ENCODE measurements around the gene SF3A1.
A peak's percentile ranks its signal among the peaks of the same experiment; 100 is the strongest.

SF3A1 gene

DNA sequence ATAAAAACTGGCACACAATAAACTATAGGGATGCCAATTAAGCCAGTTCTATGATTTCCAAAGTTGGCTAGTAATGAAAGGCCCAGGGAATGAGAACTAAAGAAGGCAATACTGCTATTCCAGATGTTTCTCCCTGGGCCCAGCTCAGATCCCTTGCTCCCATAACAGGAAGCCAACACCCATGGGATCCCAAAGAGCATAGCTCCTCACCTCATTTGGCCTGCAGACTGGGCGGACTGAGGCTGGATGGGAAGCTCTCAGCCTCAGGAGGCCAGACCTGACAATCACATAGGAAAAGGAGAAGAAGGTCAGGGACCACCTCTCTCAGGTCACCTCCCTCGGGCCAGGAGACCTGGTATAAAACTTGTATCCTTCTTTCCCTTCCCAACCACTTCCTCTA, 35.2 kb downstream of the SF3A1 start:
- no peak for DNase-seq

DNA sequence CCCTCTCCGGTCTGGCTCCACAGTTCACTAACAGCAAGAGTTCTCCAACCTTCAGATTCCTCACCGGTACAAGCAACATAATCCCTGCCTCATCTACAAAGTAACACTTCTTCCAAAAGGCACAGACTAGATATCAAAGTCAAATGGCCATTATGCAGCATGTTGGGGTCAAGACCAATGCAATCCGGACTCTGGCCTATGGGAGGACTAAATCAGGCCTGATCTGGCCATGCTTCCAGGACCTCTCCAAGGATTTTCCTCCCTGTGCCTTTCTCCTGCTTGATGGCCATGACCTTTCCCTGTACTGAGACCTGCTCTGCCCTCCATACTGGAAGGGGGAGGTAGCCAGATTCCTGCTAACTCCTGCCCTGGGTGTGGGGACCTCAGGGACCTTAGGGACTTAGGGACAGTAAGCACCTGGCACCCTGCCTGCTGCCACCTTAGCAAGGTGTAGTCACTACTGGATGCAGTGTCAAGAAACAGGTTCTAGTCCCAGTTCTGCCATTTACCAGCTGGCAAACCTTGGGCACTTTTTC, 36.6 kb downstream of the SF3A1 start:
- no peak for DNase-seq

GRCh38 chr22:30318799-30319419, 37.8 kb downstream of the SF3A1 start:
- DNase-seq, result no peak

DNA sequence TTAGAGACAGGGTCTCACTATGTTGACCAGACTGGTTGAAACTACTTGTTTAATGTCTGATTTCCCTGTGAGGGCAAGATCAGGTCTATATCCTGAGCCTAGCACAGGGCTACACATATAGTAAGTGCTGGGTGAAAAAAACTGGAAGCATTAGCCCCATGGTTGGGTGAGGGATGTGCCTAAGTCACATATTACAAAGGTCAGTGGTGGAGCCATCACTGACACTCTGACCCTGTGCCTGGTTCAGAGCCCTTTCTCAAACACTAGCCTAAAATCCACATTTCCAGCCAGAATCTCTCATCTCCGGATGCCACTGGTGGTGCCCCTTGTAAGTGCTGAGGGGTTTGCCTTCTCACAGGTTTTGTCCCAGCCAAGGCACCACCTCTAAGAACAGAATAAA, 38.9 kb downstream of the SF3A1 start:
- DNase-seq, result no peak

DNA sequence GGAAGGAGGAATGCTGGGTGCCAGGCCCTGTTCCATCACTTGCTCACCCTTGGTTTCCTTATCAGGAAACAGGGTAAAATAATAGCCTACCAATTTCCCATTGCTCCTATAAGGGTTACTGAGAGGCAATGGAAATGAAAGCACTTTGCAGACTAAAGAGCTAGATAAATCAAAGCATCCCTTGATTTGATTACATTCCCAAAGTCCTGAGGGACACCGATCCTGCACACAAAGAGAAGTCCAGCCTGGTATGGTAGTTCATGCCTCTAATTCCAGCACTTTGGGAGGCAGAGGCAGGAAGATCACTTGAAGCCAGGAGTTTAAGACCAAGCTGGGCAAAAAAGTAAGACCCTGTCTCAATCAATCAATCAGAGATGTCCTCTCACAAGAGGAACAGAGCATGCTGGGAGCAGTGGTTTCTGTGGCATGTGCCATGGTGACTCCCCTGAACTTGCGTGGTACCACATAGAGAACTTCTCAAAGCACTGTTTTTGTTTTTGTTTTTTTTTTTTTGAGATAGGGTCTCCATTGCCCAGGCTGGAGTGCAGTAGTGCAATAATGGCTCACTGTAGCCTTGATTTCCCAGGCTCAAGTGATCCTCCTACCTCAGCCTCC, 40.6 kb downstream of the SF3A1 start:
- DNase-seq, result no peak

- peak; percentile 51 for DNase-seq
These were observed 41.8 kb downstream of the SF3A1 start for GRCh38 chr22:30314915-30315314.

DNA sequence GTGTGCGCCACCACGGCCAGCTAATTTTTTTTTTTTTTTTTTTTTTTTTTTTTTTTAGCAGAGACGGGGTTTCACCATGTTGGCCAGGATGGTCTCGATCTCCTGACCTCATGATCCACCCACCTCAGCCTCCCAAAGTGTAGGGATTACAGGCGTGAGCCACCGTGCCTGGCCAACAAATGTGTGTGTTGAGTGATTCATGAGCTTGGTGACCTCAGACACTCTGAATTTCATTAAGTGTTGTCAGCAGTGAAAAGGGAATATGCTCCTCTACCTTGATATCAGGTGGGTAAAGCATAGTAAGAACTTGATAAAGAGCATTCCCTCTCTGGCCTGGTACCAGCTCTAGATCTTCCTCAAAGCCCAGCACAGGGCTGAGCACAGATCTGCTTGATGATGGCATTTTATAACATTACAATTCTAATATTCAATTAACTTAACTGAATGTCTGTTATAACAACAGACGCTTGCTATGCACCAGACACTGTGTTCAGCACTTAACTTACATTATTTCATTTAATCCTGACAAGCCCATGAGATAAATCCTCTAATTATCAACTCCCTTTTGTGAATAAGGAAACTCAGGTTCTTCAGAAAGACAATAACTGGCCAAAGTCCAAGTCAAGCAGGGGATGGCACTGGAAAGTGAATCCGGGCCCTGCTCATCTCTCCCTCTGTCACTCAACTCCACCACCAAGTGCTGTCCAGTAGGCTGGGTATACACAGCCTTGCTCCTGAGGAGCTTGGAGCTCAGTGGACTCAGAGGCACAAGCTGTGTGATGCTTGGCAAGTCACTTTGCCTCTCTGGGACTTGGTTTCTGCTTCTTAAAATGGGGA, 42.9 kb downstream of the SF3A1 start:
- DNase-seq, result no peak

GRCh38 chr22:30312053-30312452, 44.6 kb downstream of the SF3A1 start:
- no peak for DNase-seq

DNA sequence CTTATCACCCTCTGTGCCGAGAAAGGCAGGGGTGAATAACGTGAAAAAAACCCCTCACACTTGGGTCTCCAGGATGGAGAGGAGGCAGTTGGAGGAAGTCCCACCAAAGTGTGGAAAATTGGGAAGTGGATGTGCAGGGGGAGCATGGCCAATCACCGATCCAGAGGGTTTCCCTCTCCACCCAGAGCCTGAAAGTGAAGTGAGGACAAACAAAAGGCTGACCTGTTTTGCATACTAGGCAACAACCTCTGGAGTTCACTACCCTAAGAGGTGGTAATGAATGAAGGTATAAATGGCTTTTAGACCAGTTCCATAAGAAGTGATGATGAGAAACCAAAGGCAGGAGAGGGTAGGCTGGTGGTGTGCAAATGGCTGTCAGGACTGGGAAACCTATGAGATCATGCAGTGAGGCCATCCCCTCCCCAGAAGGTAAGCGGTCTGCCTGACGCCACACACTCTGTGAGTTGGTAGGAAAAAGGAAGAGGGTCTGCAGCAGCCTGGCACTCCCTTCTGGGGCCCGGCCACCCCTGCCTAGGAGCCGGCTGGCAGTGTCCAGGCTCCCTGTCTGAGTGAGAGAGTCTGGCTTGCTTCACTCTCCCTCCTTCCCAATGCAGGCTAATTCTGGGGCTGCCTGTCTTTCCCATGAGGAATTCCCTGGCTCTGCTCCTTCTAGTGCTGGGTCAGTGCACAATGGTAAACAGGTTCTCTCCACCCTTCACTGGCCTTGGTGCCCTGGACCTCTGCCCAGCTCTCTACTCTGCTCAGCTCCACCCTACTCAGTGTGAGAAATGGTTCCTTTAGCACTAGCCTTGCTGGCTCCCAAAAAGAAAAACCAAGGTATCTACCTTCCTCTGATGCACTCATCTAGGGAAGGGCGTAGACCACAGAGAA, 45.6 kb downstream of the SF3A1 start:
- no peak for DNase-seq

DNA sequence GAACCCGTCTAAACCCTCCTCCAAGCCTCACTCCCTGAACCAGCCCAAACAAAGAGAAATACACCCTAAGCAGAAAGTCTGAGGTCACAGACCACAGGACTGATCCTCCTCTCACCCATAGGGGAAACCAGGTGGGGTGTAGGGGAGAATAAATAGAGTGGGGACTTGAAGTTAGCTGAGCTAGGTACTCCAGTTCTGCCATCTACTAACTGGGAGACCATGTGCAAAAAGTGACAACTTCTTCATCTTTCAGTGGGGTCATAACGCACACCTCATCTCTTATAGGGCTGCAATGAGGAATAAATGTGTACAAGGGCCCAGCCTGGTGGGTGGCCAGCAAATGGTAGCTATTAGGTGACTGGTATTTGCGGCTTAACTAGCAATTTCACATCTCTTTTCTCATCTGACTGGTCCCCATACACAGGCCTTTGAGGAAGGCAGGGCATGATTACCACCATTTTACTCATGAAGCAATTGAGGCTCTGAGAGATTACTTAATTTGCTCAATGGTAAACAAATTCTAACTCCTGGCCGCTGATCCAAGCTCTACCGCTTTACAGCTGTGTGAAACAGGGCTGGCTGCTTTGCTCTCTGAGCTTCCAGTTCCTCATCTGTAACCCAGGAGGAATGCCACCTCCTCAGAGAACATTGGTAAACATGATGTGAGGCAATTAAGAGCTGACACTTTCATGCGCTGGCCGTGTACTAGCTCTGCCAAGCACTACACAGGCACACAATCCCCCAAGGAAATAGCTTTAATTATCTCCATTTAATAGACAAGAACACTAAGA, 46.5 kb downstream of the SF3A1 start:
- DNase-seq, result no peak

GRCh38 chr22:30308518-30309230, 48.0 kb downstream of the SF3A1 start:
- DNase-seq, result peak; percentile 35

- no peak for DNase-seq
These were observed 48.6 kb downstream of the SF3A1 start for GRCh38 chr22:30308093-30308492.

DNA sequence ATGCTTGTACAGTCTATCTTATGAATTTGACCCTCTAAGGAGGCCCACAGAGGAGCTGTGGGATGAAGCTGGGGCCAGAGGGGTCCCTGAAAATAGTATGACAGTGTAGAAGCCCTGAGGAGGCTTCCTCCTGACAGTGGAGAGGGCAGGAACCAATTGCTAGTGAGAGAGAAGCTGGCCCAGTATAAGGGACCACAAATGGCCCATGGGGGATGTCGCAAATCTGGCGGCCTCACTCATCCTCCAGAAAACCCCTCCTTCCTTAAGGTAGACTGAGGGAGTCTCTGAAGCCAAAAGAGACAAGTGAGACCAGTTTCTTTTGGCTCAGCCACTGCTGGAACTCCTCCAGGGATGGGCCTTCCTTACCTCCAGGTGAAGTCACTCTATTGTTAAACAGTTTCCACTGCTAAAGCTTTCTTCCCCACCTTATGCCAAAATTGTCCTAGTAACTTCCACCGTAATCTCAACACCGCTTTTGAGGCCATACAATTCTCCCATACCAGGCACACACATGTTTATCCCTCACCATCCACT, 49.6 kb downstream of the SF3A1 start:
- no peak for DNase-seq

GRCh38 chr22:30306627-30307011, 50.1 kb downstream of the SF3A1 start:
- no peak for DNase-seq

DNA sequence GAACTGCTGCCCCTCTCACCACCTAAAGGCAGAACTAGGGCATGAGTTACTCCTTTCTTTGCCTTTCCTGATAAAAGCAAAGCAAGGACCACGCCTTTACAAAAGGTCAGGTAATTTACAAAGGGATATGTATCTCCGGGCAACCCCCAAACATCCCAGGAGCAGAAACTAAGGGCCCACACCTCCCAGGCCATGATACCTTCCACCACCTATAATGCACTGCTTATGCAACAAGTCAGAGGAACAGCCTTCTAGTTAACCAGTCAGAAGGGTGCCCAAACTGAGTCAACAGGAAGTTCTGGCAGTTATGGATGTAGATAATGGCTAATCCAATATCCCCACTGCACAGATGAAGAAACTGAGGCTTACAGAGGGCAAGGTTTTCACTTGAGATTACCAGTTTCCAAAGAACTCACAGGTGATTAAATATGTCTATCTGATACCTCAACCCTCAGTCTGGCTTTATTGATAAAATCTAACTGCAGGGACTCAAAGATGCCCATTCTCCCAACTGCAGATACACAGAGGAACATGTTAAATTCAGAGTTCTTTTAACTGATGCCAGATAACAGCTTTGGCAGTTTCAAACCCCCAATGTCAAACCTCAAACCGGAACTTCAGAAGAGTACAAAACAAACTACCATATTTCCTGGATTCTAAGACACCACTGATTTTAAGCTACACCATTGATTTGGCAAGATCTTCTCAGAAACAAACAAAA, 50.6 kb downstream of the SF3A1 start:
- DNase-seq, result no peak

DNA sequence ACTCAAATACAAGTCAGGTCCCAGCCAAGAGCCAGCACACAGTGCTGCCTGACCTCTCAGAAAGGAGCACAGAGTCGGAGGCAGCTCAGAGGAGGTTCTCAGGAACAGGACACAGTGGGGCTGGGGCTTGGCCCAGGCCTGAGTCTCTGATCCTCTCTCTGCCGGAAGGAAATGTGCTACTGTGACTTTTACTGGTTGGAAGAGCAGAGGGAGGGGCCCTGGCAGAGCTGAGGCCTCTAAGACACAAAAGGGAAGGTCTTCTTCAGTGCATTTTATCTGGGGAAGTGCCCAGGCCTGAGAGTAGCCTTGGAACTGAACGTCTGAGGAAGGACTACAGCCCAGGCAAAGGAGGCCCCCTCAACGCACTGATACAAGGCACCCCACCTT, 51.2 kb downstream of the SF3A1 start:
- no peak for DNase-seq

GRCh38 chr22:30304495-30305244, 52.0 kb downstream of the SF3A1 start:
- DNase-seq, result no peak

- DNase-seq, result no peak
These were observed 53.9 kb downstream of the SF3A1 start for GRCh38 chr22:30302810-30303138.

GRCh38 chr22:30301995-30302809, 54.5 kb downstream of the SF3A1 start:
- no peak for DNase-seq
